Adrenal gland (tissue), 12 donors: Measurements from ENCODE around the gene OSM. TPM values are rescaled to one million over a fixed set of nuclear protein-coding genes. Genes with fewer than 3 reads are reported as not detected.

Source experiments
- DNase-seq, 7 donors: peaks; one replicate each; pipeline ENCODE4 v3.0.0-alpha.2; 2019 to 2020
- H3K27ac ChIP-seq, 5 donors: fragments of 200-600 bp; sonication (generic) in 4 of 5; 1 replicate in 3 of 5; 2 replicates in 2 of 5; pipeline versions ENCODE4 v1.5.1 to v1.8.0; 2016 to 2020; ENCODE audit warnings: mild to moderate bottlenecking in 1 of 5
- H3K27me3 ChIP-seq: fragments of 200-600 bp; 2 replicates; pipeline ENCODE4 v1.8.0; 2021
- H3K36me3 ChIP-seq, 2 donors: fragments of 200-600 bp; replicated peaks in 1 of 2; 1 replicate in 1 of 2; 2 replicates in 1 of 2; pipeline versions ENCODE4 v1.5.1 to v1.8.0; 2018 to 2022
- H3K4me1 ChIP-seq, 2 donors: fragments of 200-600 bp; replicated peaks in 1 of 2; 1 replicate in 1 of 2; 2 replicates in 1 of 2; pipeline versions ENCODE4 v1.5.1 to v1.8.0; 2018 to 2021
- H3K4me3 ChIP-seq, 4 donors: fragments of 200-600 bp; sonication (generic) in 3 of 4; one replicate each; pipeline ENCODE4 v1.5.1; 2016 to 2018
- H3K9me3 ChIP-seq, 3 donors: fragments of 200-600 bp; sonication (generic) in 1 of 3; replicated peaks in 1 of 3; 1 replicate in 2 of 3; 2 replicates in 1 of 3; pipeline versions ENCODE4 v1.5.1 to v1.8.0; 2016 to 2021
- CTCF ChIP-seq, 6 experiments: fragments of 450-650 bp in 4 of 6; fragments of 200-600 bp in 2 of 6; sonication (generic) in 1 of 6; IDR thresholded peaks; 1 replicate in 5 of 6; 2 replicates in 1 of 6; pipeline versions ENCODE4 v1.5.1 to v1.8.0; 2016 to 2021; ENCODE audit warnings: antibody characterized with exemption in 6 of 6, mild to moderate bottlenecking in 2 of 6, moderate library complexity in 1 of 6
- POLR2A ChIP-seq, 2 donors: fragments of 450-650 bp; IDR thresholded peaks; one replicate each; pipeline ENCODE4 v1.6.1; 2017; ENCODE audit warnings: antibody characterized with exemption in 2 of 2, mild to moderate bottlenecking in 2 of 2, moderate library complexity in 1 of 2
- WGBS, 4 donors: extraction: QIAGEN DNeasy Blood & Tissue Kit in 2 of 4; methylation state at CpG; one replicate each; pipeline versions ENCODE4 v1.1.5 to v1.1.7; 2013 to 2017; 5-methylcytosine and 5-hydroxymethylcytosine counted together
- intact Hi-C, 2 donors: fragments of 100-400 bp; cut with DNase I; formaldehyde crosslinking; loops; one replicate each; pipeline versions ENCODE4 v1.14.1 to v1.15.0; 2022 to 2023
- polyA plus RNA-seq, 3 donors: library from polyadenylated mRNA; stranded (reverse); fragments of 200-250 nt in 2 of 3; fragments of 350-450 nt in 1 of 3; fragmentation: Illumina TruSeq in 1 of 3; extraction: RNeasy Lipid Tissue Mini Kit (QIAGEN cat#74804) in 1 of 3; gene quantifications; one replicate each; pipeline ENCODE4 v1.2.3, GENCODE V29; 2013 to 2014
- total RNA-seq, 9 donors: library from RNA; depleted of rRNA in 4 of 9; stranded (reverse); fragments of >200 nt in 4 of 9; fragments of 120-200 nt in 1 of 9; fragmentation: NEBNext Ultra II Directional in 1 of 9; extraction: Animal tissue kit (Norgen Biotek cat#: 25700) in 1 of 9; gene quantifications; one replicate each; pipeline versions ENCODE4 v1.1.0 to v1.2.4, GENCODE V29; 2013 to 2023
- donor health status: healthy with polysubstance abuse.
- donor health status: Bipolar disorder and iron deficiency.
- donor health status: DM: yes; HTN: yes; CAD: no.
- donor health status: DM: no; HTN: no; CAD: no.
- donor health status: DM: no; HTN: no; CAD: no.
- donor health status: DM: yes; HTN: yes; CAD: no.

Gene OSM
- total and polyA plus RNA-seq, 12 donors = 0.44 to 8.1 (median 1.5) TPM; not detected in 1

GRCh38 chr22:30309951-30310741 lies 43.5 kb upstream of the OSM start:
- TF ChIP-seq POLR2A (IDR thresholded peaks at IDR 0.05) (no peak), CTCF (IDR thresholded peaks at IDR 0.05) (no peak)
- WGBS, 4 donors = 67 to 75% (median 70%) methylated on average over 7 of the region's 7 CpGs
- Histone ChIP-seq H3K36me3 (no peaks in the 10 kb centered on the region), H3K4me3 (no peak overlapping the region), H3K4me1 (peaks cover 72 to 93% of the 10 kb centered on the region in 2 donors), H3K27ac (peak overlapping the region in 4 of 5 donors; percentile 14 to 87 (median 63)), H3K9me3 (no peaks in the 10 kb centered on the region), H3K27me3 (no peaks in the 10 kb centered on the region)
- intact Hi-C loops = no loop called here
- peak in 1 of 7 donors; percentile 58 for DNase-seq

- Histone ChIP-seq H3K4me1 (peaks cover 76 to 93% of the 10 kb centered on the region in 2 donors), H3K36me3 (no peaks in the 10 kb centered on the region), H3K9me3 (no peaks in the 10 kb centered on the region), H3K27ac (peak overlapping the region in 2 of 5 donors; percentile 77 to 87), H3K27me3 (no peaks in the 10 kb centered on the region), H3K4me3 (no peak overlapping the region)
- TF ChIP-seq CTCF (IDR thresholded peaks at IDR 0.05) = no peak
- no peak for TF ChIP-seq POLR2A (IDR thresholded peaks at IDR 0.05)
- intact Hi-C loops = no loop called here
- 66 to 80% (median 78%) methylated on average over 4 to 5 of the region's 5 CpGs for WGBS, 4 donors
- DNase-seq = no peak
Observed at GRCh38 chr22:30308518-30309230, 42.0 kb upstream of the OSM start.

GRCh38 chr22:30308093-30308492 lies 41.4 kb upstream of the OSM start:
- Histone ChIP-seq H3K4me3 (no peak overlapping the region), H3K9me3 (no peaks in the 10 kb centered on the region), H3K36me3 (no peaks in the 10 kb centered on the region), H3K27me3 (no peaks in the 10 kb centered on the region), H3K4me1 (peaks cover 76 to 96% of the 10 kb centered on the region in 2 donors), H3K27ac (peak overlapping the region in 1 of 5 donors; percentile 7)
- 79 to 89% (median 83%) methylated on average over 2 of the region's 2 CpGs for WGBS, 4 donors
- DNase-seq = no peak
- intact Hi-C loops = no loop called here
- no peak for TF ChIP-seq CTCF (IDR thresholded peaks at IDR 0.05)
- no peak for TF ChIP-seq POLR2A (IDR thresholded peaks at IDR 0.05)

GRCh38 chr22:30307041-30307574 lies 40.5 kb upstream of the OSM start:
- H3K27me3 ChIP-seq = no peaks in the 10 kb centered on the region
- intact Hi-C loops = no loop called here
- DNase-seq = no peak
- H3K27ac ChIP-seq = peak overlapping the region in 2 of 5 donors; percentile 84 to 89
- H3K4me1 ChIP-seq = peaks cover 66 to 98% of the 10 kb centered on the region in 2 donors
- H3K36me3 ChIP-seq = no peaks in the 10 kb centered on the region
- TF ChIP-seq CTCF (IDR thresholded peaks at IDR 0.05) (no peak), POLR2A (IDR thresholded peaks at IDR 0.05) (no peak)
- WGBS, 4 donors = 70 to 85% (median 83%) methylated on average over 4 of the region's 4 CpGs
- H3K4me3 ChIP-seq = no peak overlapping the region
- no peaks in the 10 kb centered on the region for H3K9me3 ChIP-seq
